Left forelimb (tissue), 1 donor: ENCODE data around the gene PTPN2.

Experiments used
- DNase-seq: peaks from one replicate; pipeline ENCODE4 v3.0.0-alpha.2; 2018; ENCODE audit warnings: low spot score

The PTPN2 gene

GRCh38 chr18:12857991-12858544 is 26.0 kb downstream of the PTPN2 start:
- DNase-seq = no peak

GRCh38 chr18:12857215-12857905 is 26.7 kb downstream of the PTPN2 start:
- DNase-seq = no peak

- DNase-seq = no peak
These were observed 28.1 kb downstream of the PTPN2 start for GRCh38 chr18:12855916-12856315.

GRCh38 chr18:12852566-12853315 is 31.3 kb downstream of the PTPN2 start:
- no peak for DNase-seq

- DNase-seq = no peak
These were observed 32.3 kb downstream of the PTPN2 start for GRCh38 chr18:12851716-12852115.

- DNase-seq = no peak
These were observed 34.5 kb downstream of the PTPN2 start for GRCh38 chr18:12849548-12849947.

- no peak for DNase-seq
These were observed 35.6 kb downstream of the PTPN2 start for GRCh38 chr18:12848405-12848804.

- no peak for DNase-seq
These were observed 39.6 kb downstream of the PTPN2 start for GRCh38 chr18:12844391-12844790.

GRCh38 chr18:12843420-12844350 is 40.4 kb downstream of the PTPN2 start:
- DNase-seq = no peak

- no peak for DNase-seq
These were observed 41.3 kb downstream of the PTPN2 start for GRCh38 chr18:12842459-12843380.

GRCh38 chr18:12841070-12841469 is 43.0 kb downstream of the PTPN2 start:
- DNase-seq = no peak

GRCh38 chr18:12840382-12840781 is 43.7 kb downstream of the PTPN2 start:
- no peak for DNase-seq

GRCh38 chr18:12839526-12840196 is 44.4 kb downstream of the PTPN2 start:
- DNase-seq = no peak

GRCh38 chr18:12839057-12839525 is 44.9 kb downstream of the PTPN2 start:
- DNase-seq = no peak

- no peak for DNase-seq
These were observed 45.8 kb downstream of the PTPN2 start for GRCh38 chr18:12838178-12838634.

- DNase-seq = no peak
These were observed 46.3 kb downstream of the PTPN2 start for GRCh38 chr18:12837747-12838146.

- no peak for DNase-seq
These were observed 47.5 kb downstream of the PTPN2 start for GRCh38 chr18:12836551-12836950.

- DNase-seq = no peak
These were observed 55.7 kb downstream of the PTPN2 start for GRCh38 chr18:12828116-12829051.

GRCh38 chr18:12827588-12827987 is 56.4 kb downstream of the PTPN2 start:
- no peak for DNase-seq
